ENCODE data around the gene TMEM222.

DNA sequence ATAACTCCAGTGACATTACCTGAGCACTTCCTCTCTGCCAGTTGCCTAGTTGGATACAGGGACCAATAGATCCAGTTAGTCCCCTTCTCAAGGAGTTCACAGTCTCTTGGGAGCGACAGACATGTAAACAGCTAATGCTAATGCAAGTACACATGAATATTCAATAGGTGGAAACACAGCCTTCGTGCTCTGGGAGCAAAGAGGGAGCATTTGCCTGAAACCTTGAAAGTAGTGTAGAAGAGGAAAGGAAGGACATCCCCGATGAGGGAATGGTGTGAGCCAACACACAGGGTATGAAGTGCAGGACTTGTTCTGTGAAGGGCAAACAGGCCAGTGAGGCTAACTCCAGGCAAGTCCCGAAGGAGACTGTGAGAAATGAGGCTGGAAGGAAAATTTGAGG lies 3.8 kb upstream of the TMEM222 start:
- no peak for TF ChIP-seq EZH2phosphoT487 (conservative IDR thresholded peaks at IDR 0.05; ENCODE audit: low read length)
- TF ChIP-seq, protein P1, sequence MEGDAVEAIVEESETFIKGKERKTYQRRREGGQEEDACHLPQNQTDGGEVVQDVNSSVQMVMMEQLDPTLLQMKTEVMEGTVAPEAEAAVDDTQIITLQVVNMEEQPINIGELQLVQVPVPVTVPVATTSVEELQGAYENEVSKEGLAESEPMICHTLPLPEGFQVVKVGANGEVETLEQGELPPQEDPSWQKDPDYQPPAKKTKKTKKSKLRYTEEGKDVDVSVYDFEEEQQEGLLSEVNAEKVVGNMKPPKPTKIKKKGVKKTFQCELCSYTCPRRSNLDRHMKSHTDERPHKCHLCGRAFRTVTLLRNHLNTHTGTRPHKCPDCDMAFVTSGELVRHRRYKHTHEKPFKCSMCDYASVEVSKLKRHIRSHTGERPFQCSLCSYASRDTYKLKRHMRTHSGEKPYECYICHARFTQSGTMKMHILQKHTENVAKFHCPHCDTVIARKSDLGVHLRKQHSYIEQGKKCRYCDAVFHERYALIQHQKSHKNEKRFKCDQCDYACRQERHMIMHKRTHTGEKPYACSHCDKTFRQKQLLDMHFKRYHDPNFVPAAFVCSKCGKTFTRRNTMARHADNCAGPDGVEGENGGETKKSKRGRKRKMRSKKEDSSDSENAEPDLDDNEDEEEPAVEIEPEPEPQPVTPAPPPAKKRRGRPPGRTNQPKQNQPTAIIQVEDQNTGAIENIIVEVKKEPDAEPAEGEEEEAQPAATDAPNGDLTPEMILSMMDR (IDR thresholded peaks at IDR 0.05; ENCODE audit: insufficient read depth, low read length, poor library complexity, severe bottlenecking), result no peak
